Muscle of arm (tissue), 12 donors: ENCODE data around the gene ANKRD13D. TPM values are rescaled to one million over a fixed set of nuclear protein-coding genes. Genes with fewer than 3 reads are reported as not detected.

Experiments used
- DNase-seq: peaks from one replicate; pipeline ENCODE4 v3.0.0-alpha.2; 2013
- polyA plus RNA-seq, 12 donors: library from polyadenylated mRNA; unstranded; fragments of 120-200 nt; gene quantifications; one replicate each; pipeline ENCODE4 v1.2.1, GENCODE V29; 2013; ENCODE audit not compliant: insufficient read length in 12 of 12

ANKRD13D gene
- polyA plus RNA-seq, 12 donors: 18.8 to 47.7 (median 24.5) TPM; not detected in 1

DNA sequence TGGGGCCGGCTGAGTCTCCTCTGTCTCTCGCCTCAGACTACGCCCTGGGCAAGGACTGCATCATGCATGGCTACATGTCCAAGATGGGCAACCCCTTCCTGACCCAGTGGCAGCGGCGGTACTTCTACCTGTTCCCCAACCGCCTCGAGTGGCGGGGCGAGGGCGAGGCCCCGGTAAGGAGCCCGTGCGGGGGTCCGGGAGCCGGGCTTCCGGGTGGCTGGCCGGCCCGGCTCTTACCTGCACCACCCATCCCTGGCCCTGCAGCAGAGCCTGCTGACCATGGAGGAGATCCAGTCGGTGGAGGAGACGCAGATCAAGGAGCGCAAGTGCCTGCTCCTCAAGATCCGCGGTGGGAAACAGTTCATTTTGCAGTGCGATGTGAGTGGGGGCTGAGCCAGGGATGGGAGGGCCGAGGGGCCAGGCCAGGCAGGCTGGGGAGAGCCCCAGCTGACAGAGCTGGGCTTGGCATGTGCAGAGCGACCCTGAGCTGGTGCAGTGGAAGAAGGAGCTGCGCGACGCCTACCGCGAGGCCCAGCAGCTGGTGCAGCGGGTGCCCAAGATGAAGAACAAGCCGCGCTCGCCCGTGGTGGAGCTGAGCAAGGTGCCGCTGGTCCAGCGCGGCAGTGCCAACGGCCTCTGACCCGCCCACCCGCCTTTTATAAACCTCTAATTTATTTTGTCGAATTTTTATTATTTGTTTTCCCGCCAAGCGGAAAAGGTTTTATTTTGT is 4.1 kb upstream of the ANKRD13D start:
- no peak for DNase-seq

DNA sequence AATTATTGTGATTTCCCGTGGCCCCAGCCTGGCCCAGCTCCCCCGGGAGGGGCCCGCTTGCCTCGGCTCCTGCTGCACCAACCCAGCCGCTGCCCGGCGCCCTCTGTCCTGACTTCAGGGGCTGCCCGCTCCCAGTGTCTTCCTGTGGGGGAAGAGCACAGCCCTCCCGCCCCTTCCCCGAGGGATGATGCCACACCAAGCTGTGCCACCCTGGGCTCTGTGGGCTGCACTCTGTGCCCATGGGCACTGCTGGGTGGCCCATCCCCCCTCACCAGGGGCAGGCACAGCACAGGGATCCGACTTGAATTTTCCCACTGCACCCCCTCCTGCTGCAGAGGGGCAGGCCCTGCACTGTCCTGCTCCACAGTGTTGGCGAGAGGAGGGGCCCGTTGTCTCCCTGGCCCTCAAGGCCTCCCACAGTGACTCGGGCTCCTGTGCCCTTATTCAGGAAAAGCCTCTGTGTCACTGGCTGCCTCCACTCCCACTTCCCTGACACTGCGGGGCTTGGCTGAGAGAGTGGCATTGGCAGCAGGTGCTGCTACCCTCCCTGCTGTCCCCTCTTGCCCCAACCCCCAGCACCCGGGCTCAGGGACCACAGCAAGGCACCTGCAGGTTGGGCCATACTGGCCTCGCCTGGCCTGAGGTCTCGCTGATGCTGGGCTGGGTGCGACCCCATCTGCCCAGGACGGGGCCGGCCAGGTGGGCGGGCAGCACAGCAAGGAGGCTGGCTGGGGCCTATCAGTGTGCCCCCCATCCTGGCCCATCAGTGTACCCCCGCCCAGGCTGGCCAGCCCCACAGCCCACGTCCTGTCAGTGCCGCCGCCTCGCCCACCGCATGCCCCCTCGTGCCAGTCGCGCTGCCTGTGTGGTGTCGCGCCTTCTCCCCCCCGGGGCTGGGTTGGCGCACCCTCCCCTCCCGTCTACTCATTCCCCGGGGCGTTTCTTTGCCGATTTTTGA is 3.3 kb upstream of the ANKRD13D start:
- DNase-seq: no peak

DNA sequence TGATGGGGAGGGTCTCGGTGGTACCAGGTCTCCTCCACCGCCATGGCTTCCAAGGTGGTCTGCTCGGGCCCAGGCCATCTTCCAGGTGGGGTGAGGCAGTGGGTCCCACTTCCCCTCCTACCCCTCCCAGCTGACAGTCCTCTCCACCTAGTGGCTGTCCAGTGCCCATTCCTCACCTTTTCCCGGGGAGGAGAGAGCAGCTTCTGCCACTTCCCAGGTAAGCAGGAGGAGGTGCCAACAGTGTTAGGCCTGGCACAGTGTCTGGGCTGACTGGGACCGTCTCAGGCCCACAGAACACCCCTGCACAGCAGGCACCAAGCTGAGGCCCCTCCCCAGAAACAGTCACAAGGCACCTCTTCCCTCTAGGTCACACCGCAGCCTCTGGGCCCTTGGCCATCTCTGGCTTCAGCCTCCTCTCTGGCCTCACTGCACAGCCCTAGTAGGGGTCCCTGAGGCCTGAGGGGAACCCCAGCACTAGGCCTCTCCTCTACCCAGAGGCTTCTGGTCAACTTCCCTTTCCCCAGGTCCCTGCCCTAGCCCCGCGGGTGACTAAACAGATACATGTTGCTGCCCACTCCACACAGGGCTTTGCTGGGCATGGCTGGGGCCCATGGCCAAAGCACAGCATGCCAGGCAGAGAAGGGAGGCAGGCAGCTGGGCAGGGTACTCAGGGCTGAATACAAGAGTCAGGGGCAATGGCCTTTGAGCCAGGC is 2.3 kb upstream of the ANKRD13D start:
- no peak for DNase-seq

DNA sequence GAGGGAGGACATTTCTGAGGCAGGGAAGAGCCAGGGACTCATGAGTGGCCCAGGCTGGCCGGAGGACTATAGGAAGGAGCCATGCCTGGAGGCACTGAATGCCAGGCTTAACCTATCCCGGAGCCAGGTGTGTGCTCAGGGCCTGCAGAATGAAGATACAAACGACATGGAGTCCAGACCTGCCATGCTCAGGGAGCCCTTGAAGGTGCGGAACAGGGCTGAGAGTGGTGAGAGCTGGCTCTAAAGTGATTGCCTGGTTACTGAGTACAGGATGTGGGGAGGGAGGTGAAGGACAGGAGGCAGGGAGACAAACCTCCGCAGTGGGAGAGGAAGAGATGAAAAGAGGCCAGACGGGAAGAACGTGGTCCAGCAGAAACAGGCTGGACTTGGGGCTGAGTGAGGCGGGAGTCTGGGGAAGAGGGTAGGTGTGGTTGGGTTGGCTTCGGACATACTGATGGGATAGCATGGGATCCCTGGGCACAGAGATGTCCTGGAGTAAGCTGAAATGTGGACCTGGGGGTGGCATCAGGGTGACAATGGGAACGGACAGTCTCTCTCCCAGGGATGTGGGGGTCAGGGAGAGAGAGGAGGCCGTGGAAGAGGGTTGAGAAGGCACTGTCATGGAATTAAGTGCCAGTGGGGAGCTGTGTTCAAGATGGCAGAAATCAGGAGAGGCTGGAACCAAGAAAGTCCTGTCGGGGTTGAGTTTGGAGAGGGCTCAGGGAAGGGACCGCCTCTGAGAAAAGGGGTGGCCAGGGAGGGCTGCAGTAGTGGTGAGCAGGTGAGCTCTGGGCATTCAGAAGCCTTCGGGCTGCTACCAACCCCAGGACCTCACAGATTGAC is 1.5 kb upstream of the ANKRD13D start:
- no peak for DNase-seq

DNA sequence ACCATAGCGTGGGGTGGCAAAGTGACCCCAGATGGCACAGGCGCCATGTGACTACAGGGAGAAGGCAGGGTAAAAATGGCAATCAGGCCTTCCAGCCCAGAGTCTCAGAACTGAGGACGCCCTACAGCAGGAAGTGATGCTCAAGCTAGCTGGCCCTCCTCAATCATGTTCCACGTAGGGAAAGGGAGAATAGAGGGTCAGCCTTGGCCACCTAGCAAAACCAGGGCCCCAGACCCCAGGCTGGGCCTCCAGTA is 978 bp upstream of the ANKRD13D start:
- DNase-seq: no peak

DNA sequence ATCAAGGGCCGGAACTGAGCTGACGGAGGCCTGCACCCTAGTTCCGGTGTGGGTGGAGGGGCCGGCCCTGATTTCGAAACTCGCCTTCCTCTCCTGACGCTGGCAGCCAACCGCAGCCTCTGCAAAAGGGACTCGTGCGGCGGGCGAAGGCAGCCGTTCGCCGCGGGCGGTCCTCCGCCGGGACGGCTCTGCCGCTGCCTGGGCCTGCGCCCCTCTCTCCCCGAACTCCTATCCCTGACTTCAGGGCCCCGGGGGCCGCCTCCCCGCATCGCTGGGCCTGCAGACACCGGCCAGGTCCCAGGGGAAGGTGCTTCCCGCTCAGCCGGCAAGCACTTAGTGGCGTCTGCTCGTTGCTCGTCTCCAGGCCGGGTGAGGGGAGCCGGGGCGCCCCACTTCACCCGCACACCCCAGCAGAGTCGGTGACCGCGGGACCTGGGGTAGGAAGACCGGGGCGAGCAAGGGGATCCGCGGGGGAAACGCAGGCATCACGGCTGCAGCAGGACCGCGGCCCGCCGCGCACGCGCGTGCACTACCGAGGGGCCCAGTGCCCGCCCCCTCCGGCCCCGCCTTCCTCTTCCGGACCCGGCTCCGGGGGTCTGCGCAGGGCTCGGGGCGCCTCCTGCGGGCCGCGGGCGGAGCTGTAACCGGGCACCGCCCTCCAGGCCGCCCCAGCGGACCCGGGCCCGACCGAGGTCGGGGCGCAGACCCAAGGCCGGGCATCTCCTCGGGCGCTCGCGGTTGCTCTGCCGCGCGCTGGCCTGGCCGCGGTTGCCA is 464 bp upstream of the ANKRD13D start:
- peak; percentile 90 for DNase-seq

DNA sequence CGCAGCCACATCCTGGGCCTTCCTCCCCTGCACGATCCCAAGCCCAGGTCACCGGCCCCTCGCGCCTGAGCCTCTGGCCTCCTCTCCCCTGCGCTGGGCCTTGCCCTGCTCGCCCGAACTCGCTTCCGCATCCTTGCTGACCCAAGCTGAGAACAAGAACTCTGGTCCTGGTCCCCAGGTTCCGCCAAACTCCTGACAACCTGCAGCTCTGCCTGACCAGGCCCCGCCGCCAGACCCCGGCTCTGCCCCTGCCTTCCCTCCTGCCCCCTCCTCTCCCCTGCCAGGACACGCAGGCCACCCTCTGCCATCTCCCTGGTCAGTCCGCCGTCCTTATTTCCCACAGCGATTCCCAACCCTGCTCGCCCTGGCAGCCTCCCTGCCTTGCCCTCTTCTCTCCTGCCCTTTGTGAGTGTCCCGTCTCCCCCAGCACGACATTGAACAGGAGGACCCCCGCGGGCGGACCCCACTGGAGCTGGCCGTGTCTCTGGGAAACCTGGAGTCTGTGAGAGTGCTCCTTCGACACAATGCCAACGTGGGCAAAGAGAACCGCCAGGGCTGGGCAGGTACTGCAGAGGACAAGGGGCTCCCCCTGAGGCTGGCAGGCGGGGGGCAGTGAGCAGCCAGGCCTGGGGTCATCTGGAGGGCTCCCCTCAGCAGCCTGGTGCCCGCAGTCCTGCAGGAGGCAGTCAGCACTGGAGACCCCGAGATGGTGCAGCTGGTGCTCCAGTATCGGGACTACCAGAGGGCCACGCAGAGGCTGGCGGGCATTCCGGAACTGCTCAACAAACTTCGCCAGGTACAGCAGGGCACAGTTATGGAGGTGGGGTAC is 762 bp downstream of the ANKRD13D start:
- DNase-seq: no peak

DNA sequence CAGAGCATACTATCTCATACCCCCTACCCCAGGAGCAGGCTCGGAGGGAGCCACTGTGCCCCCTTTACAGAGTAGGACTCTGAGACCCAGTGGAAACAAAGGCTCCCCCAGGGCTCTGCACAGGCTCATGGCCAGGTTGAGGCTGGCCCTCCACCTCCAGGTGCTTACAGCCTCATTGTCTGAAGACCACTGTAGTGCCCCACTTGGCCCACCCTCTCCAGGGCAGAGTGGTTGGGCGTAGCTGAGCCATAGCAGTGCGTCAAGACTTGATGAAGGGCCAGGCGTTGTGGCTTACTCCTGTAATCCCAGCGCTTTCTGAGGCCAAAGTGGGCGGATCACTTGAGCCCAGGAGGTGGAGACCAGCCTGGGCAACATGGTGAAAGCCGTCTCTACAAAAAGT is 1.7 kb downstream of the ANKRD13D start:
- no peak for DNase-seq

DNA sequence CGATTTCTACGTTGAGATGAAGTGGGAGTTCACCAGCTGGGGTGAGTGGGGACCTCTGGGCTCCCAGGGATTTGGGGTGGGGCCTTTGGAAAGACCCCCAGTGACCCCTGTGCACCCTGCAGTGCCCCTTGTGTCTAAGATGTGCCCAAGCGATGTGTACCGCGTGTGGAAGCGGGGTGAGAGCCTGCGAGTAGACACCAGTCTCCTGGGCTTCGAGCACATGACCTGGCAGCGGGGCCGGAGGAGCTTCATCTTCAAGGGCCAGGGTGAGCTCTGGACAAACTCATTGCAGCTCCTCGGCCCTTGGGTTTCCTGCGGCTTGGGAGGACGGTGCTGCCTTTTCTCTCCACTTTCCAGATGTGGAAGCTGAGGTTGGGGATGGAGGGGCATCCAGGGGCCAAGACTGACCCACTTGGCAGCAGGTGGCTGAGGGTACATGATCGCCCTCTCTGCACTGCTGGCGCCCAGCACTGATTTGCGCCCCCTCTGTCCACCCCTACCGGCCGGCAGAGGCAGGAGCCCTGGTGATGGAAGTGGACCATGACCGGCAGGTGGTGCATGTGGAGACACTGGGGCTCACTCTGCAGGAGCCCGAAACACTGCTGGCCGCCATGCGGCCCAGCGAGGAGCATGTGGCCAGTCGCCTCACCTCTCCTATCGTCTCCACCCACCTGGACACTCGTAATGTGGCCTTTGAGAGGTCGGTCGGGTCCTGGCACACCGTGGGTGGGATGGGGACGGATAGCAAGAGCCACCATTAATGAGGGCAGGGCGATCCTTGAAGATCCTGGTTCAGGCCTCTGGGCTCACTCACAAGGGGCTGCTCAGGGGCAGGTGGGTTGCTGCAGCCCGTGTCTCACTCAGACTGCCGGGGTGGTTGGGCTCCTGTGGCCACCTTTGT is 2.6 kb downstream of the ANKRD13D start:
- DNase-seq: no peak

DNA sequence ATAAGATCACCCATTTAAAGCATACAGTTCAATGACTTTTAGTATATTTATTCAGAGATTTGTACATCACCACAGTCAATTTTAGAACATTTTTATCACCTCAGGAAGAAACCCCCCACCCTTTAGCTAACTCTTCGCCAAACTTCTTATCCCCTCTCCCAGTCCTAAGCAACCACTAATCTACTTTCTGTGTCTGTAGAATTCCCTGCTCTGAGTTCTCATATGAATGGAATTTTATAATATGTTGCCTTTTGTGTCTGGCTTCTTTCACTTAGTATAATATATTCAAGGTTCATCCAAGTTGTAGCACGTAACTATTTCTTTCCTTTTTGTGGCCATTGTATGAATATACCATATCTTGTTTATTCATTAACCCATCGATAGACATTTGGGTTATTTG is 3.6 kb downstream of the ANKRD13D start:
- DNase-seq: no peak

DNA sequence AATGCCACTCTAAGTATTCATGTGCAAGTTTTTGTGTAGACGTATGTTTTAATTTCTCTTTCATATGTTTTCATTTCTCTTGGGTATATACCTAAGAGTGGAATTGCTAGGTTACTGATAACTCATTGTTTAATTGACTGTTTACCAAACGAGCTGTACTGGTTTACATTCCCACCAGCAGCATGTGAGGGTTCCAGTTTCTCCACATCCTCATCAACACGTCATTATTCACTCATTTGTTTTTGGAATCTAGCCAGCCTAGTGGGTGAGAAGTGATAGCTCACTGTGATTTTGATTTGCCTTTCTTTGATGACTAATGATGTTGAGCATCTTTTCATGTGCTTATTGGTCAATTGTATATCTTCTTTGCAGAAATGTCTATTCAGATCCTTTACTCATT is 4.0 kb downstream of the ANKRD13D start:
- DNase-seq: no peak

DNA sequence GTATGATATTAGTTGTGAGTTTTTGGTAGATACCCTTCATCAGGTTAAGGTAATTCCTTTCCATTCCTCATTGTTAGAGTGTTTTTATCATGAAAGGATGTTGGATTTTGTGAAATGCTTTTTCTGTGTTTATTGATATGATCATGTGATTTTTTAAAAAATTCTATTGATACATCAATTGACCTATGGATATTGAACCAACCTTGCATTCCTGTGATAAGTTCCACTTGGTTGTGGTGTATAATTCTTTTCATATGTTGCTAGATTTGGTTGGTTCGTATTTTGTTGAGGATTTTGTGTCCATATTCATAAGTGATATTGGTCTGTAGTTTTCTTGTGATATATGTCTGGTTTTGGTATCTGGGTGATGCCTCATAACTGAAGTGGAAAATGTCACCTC is 6.7 kb downstream of the ANKRD13D start:
- no peak for DNase-seq

DNA sequence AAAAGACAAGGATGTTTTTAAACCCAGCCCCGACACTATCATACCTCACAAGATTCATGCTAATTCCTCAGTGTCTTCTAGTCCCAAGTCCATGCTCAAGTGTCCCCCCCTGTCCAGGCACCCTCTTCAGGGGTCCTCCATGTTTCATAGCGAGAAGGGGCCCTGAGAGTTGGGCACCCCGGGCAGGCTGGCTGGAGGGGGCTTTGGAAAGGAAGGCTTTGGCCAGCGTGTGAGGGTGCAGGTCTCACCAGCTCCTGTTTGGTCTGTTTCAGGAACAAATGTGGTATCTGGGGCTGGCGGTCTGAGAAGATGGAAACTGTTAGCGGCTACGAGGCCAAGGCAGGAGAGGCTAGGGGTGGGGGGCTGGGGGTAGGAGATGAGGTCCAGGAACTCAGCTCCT is 9.7 kb downstream of the ANKRD13D start:
- DNase-seq: no peak

DNA sequence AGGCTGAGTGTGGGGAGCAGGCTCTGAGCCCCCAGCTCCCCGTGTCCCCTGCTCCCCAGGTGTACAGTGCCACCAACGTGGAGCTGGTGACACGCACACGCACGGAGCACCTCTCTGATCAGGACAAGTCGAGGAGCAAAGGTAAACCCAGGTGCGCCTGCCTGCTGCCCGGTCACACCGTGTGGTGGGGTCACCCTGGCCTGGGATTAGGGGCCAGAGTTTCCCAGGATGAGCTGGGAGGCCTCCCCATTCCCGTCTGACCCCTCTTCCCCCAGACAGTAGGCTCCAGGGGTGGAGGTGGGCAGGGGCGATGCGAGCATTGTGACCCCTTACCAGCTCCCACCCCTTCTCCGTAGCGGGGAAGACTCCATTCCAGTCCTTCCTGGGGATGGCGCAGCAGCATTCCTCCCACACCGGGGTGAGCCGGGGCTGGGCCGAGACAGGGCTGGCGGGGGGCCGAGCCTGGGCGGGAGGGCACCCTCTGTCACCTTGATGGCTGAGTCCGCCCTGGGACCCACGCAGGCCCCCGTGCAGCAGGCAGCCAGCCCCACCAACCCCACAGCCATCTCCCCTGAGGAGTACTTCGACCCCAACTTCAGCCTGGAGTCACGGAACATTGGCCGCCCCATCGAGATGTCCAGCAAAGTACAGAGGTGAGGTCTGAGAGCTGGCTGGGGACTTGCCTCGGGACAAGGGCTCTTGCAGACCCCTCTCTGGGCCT is 10.5 kb downstream of the ANKRD13D start:
- no peak for DNase-seq

DNA sequence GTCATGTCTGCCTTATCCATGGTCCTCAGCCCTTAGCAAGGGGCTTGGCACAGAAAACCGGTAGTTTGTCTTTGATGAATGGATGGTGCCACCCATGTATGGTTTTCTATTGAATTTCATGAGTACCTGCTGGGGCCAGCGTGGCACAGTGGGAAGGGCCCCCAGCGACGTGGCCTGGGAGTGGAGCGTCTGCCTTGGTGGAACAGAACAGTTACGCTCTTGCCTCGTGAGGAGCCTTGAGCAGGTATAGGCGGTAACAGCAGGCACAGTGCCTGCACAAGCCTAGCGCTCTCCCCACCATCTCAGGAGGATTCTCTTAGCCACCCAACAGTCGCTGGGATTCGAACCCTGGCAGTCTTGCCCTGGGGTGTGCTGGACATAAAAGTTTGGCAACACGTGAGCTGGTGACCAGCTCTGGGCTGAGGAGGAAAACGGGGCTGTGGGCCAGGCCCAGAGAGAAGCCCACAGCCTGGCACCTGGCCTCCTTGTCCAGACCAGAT is 11.2 kb downstream of the ANKRD13D start:
- DNase-seq: no peak

DNA sequence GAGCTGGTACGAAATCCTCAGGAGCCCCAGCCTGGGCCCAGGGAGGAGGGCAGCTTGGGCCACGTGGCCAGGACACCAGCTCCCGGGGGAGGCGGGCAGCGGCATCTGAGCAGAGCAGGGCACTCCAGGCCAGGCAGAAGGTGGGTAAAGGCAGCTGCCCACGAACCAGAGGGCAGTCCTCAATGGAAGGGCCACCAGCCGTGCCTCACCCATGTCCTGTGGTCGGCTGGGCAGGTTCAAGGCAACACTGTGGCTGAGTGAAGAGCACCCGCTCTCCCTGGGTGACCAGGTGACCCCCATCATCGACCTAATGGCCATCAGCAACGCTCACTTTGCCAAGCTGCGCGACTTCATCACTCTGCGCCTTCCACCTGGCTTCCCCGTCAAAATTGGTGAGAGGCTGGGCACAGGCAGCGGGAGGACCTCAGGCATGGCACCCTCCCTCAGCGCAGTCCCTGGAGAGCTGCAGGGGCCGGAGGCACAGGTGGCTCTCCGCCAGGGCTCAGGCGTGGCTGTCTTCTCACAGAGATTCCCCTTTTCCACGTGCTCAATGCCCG is 11.7 kb downstream of the ANKRD13D start:
- DNase-seq: no peak

DNA sequence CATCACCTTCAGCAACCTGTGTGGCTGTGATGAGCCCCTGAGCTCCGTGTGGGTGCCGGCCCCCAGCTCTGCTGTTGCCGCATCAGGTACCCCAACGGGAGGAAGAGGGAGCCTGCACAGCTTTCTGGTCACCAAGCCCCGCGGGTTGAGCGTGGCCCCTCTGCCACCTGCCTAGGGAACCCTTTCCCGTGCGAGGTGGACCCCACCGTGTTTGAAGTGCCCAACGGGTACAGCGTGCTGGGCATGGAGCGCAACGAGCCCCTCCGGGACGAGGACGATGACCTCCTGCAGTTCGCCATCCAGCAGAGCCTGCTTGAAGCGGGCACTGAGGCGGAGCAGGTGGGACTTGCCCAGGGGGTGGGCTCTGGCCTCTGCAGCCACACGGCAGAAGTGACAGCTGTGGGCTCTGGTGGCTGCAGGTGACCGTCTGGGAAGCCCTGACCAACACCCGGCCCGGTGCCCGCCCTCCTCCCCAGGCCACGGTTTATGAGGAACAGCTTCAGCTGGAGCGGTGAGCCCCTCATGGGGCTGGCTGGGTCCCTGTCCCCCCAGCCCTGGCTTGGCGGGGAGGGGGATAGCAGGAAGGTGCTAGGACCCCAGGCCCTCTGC is 12.3 kb downstream of the ANKRD13D start:
- no peak for DNase-seq
